Activated naive CD4-positive, alpha-beta T cell (primary cell): ENCODE measurements around the gene TTC31.

ENCODE experiments used
- DNase-seq, 4 experiments: peaks; one replicate each; lab custom pipeline; 2025; lab: John Stamatoyannopoulos, UW

Gene TTC31

GRCh38 chr2:74488643-74489481 is 6.0 kb downstream of the TTC31 start:
- no peak for DNase-seq

DNA sequence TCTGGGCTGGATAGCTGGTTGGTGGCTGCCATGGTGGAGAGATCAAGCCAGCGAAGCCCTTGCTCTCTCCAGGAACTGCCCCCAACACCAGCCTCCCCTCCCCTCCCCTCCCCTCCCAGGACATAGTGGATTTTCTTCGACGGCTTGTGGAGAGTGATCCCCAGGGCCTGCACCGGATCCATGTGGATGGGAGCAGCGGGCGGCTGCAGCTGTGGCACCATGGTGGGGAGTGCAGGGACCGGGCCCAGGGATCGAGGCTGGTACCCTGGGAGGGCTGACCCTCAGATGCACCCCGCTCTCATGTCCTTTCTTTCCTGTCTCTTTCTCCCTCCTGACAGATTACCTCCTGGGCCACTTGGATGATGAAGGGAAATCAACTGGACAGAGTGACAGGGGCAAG is 7.0 kb downstream of the TTC31 start:
- no peak for DNase-seq

- DNase-seq, result no peak
Observed at GRCh38 chr2:74491648-74492544, 9.0 kb downstream of the TTC31 start.

DNA sequence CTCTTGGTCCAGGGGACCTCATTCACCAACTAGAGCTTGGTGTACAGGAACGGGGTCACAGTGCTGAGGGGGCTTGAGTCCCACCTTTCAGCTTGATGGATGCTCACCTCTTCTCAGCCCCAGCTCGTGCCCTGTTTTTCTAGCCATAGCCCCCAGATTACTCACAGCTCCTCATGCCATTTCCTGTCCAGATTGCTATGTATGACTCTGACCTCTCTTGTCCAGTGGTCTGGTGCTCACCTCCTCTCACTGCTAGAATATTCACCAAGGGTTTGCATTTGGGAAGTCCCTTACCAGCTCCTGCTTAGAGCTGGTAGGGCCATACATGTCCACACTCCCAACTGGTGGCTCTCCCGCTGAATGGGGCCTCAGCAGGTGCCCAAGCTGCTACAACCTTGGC is 10.7 kb downstream of the TTC31 start:
- no peak for DNase-seq

DNA sequence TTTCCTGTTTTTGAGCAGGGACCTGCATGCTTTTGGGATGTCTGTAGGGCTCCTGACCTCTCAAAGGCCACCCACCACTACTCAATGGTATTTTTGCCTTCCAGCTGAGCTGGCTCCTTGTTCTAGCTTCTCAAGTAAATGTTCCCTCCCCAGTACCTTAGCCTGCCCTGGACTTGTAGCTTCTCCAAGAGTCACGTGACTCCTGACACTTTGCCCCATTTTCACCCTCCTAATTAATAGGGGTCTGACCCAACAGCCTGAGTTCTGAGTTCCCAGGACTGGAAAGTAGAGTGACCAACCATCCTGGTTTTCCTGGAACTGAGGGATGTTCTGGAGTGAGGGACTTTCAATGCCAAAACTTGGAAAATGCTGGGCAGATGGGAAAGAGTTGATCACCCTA is 12.6 kb downstream of the TTC31 start:
- DNase-seq, result no peak

DNA sequence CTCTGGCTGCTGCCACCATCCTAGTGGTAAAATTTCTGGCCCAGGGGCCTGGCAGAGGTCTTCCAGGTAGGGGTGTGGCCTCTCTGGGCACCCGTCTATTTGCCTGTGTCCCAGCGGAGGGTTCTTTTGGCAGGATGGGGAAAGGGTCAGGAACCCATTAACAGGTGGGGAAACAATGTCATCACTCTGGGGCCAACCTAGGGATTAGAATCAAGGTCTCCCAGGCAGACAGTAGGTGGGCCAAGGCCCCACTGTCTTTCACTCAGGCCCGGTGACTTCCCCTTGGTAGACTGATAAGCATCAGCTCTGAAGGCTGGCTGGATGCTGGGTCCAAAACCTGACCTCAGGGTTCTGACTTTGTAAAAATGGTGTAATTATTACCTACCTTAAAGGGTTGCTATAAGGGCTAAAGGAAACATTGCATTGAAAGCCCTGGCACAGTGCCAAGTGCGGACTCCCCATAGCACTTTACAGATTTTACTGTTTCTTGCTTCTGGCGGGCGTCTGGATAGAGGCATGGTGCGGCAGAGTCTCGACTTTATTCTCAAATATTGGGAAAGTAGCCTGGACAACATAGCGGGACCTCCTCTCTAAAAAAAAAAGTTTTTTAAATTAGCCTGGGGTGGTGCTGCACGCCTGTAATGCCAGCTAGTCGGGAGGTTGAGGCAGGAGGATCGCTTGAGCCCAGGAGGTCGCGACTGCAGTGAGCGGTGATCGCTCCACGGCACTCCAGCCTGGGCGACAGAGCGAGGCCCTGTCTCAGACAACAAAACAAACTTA is 14.3 kb downstream of the TTC31 start:
- DNase-seq, result no peak

DNA sequence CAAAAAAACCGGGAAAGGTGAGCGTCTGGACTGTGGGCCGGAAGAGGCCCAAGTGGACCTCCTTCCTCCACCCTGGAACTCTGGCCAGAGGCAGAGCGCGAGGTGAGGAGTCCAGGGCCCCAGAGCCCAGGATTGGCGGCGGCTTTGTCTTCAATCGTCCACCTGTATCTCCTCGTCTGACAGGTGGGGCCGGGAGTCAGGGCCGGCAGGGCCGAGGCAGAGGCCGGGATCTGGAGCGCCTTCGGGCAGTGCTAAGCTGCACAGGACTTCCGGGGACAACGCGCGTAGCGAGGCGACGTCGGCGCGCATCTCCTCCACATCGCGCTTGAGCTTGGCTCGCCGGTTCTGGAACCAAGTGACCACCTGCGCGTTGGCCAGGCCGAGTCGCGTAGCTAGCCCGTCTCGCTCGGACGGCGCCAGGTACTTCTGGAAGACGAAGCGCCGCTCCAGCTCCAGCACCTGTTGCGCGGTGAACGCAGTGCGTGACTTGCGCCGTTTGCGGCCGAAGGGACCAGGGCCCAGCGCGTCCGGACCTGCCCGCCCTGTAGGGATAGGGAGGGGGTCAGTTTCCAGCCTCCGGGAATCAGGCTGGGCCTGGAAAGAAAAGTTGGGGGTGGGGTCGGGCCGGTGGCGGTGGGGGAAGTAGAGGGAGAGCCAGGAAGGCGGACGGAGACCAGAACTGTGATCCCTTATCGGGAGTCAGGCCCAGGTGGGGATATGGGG is 15.1 kb downstream of the TTC31 start:
- DNase-seq, result no peak

DNA sequence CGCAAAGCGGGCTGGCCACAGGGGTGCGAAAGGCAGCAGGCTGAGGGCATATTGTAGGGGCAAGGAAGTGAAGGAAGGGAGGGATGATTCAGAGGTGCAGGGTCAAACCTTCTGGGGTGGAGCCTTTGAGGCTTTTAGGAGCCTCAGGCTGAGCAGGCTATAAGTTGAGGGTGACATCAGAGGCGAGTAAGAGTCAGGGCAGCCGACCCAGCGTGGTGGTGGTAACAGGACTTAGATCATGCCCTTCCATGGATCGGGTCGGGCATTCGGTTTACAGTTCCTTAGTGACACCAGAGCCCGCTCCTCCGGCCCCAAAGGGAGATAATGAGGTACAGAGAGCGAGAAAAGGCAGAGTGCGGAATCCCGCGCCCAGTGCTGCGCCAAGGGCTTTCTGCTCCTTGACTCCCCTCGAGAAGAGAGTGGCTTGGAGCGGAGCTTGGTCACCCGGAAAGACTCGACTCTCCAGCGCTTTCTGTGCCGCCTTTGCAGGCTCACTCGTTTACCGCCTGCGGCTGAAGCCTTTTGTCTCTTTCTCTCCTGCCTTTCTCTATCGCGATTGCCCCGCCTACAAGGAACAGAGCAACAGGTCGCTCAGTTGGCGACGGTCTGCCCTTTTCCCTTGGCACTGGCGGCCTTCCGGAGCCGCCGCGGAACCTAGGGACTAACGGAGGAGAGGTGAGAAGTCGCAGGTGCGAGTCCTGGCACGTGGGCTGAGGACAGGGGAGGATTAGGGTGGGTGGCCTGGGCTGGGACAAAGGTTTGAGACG is 15.8 kb downstream of the TTC31 start:
- no peak for DNase-seq

- peak in 1 of 4 experiments; percentile 15 for DNase-seq
Observed at GRCh38 chr2:74499267-74499939, 16.5 kb downstream of the TTC31 start, which contains the start of gene LBX2. TSS of gene LBX2 (minus strand) at chr2:74499603. CDS start at chr2:74499537, 66 bp downstream.

DNA sequence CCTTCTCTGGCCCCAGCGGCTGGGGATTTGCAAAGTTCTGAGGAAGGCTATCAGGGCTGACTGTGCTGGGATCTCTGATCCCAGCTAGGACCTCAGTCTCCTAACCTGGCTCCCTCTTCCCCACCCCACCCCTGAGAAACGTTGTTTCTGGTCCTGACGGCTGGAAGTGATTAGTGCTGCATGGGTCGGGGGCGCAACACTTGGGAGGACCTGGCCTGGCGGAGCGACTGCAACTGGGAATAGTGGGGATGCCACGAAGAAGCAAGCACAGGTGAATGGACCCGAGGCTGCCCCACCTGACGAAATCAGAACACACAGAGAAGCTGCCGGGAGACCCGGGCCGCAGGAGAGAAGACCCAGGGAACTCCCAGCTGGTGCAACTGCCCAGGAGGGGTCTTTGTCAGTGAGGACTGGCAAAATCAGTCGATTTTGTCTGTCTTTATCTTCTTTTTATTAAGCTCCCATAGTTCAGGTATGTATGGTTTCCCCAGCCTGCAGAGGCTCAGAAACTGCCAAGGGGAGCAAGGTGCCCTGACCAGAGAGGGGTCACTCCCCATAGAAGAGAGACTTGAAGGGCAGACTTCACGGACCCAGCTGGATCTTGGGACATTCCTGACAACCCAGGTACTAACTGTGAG is 17.2 kb downstream of the TTC31 start:
- DNase-seq, result no peak

DNA sequence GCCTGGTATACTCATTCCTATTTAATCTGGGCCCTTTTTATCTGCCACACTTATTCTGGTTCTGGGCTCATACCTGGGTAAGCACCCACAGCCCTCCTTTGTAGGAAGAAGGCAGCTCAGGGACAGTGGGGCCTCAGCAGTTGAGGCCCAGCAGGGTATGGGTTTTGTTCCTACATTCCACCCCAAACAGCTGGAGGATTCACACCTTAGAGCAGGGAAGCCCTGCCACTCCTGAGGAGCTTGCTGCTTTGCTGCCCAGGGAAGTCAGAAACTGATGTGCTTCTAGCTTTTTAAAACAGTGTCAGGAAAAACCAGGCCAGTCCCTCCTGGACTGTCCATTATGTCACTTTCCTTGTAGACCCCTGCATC is 17.7 kb downstream of the TTC31 start:
- DNase-seq, result no peak

DNA sequence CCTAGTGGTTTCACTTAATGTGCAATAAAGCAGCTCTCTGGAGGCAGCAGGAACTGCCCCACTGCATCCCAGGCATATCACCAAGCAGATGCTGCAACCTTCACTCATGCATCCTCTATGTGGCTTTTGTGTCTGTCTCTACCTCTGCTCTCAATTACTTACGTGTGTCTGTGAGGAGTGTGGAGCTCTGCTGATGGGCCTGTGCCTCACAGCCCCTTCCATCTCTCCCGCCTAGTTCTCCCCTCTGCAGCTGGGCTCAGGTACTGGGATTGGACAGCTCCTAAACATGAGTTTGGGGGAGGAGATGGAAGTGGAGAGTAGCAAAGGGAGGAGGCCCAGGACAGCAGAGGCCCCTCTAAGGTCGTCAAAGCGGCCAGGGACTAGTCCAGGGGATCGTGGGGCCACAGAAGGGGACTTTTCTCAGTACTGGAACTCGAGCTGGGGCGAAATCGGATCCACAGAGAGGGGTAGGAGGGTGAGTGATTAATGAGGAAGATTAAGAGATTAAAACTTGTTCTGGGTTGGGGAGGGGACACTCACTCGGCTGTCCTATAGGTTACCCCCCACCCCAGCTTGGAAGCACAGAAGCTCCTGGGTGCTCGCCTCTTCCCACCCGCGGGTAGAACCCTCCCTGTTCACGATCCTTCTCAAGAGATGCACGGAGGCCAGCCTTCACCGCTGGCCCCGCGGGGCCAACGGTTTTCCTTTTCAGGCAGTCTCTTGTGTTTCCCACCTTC is 18.6 kb downstream of the TTC31 start:
- no peak for DNase-seq

DNA sequence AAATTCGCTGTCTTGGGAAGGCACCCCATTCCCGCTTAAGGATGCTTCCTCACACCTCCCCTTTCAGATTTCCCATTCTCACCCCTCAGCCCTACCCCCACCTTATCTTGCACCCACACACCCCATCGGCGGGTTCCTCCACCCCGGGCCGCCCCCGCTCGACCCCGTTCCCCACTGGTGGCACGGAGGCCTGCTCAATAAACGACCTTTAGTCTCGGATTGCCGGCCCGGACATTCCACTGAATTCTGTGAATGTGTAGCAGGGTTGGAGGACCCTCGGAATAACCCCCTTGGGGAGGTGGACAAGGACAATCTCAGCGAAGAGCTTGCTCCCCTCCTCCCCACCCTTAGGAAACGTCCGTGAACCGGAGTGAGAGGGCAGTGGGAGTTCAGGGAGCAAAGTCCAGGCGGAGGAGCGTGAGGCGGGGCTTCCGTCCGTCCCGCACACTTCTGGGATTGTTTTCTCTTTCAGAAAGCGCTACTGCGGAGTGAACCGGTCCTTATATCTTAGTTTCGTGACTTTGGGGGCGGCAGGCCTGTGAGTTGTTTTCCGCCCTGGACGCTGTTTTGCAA is 19.4 kb downstream of the TTC31 start:
- no peak for DNase-seq

DNA sequence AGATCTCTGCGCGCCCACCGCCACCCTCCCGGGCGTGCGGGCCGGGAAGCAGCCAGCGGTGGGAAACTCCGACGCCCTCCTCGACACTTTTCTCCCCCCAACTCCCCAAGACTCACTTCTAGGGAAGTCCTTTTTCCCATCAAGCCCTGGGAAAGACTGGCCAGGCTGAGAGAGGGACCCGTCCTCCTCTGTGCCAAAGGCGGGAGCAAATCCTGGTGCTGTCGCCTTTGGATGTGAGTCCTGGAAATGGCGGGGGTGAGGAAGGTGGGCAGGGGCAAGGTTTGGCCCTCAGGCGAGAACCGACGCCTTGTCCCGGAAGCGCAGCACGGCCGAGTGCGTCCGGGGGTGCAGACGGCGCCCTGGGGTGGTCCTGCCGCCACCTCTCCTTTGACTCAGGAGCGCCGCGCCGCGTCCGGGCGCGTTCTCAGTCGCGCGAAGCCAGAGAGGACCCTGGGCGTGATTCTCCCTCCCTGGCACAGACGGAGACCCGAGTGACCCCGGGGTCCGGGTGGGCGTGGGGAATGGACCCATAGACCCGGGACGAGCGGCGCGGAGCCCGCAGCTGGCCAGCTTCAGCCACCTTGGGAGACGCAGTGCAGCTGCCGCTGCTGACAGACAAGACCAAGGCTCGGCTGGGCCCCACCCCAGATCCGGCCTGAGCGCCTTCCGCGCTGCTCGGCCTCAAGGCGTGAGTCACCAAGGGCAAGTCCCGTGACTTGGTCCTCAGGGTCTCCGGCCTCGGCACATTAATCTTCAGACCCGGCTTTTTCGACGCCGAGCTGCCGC is 20.0 kb downstream of the TTC31 start:
- DNase-seq, result peak in 1 of 4 experiments; percentile 6

GRCh38 chr2:74503506-74504475 is 20.9 kb downstream of the TTC31 start:
- no peak for DNase-seq

- DNase-seq, result no peak
Observed at GRCh38 chr2:74504591-74504990, 21.7 kb downstream of the TTC31 start.
